Tibial nerve (tissue), 4 donors: ENCODE measurements around the gene SGTA. TPM values are rescaled to one million over a fixed set of nuclear protein-coding genes. Genes with fewer than 3 reads are reported as not detected.

Experiments
- DNase-seq, 2 donors: peaks; one replicate each; pipeline ENCODE4 v3.0.0-alpha.2; 2019; ENCODE audit warnings: low spot score in 2 of 2
- H3K27ac ChIP-seq, 4 donors: fragments of 200-600 bp; sonication (generic) in 3 of 4; one replicate each; pipeline ENCODE4 v1.5.1; 2017 to 2019; ENCODE audit warnings: mild to moderate bottlenecking in 1 of 4
- H3K27me3 ChIP-seq, 2 donors: fragments of 200-600 bp; sonication (generic) in 1 of 2; one replicate each; pipeline versions ENCODE4 v1.5.1 to v1.6.0; 2017 to 2019
- H3K36me3 ChIP-seq, 3 donors: fragments of 200-600 bp; sonication (generic); one replicate each; pipeline ENCODE4 v1.5.1; 2018 to 2019
- H3K4me1 ChIP-seq, 4 donors: fragments of 200-600 bp; sonication (generic) in 3 of 4; one replicate each; pipeline ENCODE4 v1.5.1; 2017 to 2019
- H3K4me3 ChIP-seq, 4 donors: fragments of 200-600 bp; sonication (generic) in 3 of 4; one replicate each; pipeline ENCODE4 v1.5.1; 2017 to 2019; ENCODE audit warnings: mild to moderate bottlenecking in 1 of 4, moderate library complexity in 1 of 4
- H3K9me3 ChIP-seq, 4 donors: fragments of 200-600 bp; sonication (generic) in 3 of 4; one replicate each; pipeline ENCODE4 v1.5.1; 2017 to 2019
- EP300 ChIP-seq, 2 donors: sonication (generic); formaldehyde crosslinking; IDR thresholded peaks; one replicate each; pipeline ENCODE4 v1.6.1; 2017; ENCODE audit warnings: antibody characterized with exemption in 2 of 2, mild to moderate bottlenecking in 1 of 2
- POLR2A ChIP-seq, 2 donors: fragments of 450-650 bp; IDR thresholded peaks; one replicate each; pipeline ENCODE4 v1.6.1; 2017; ENCODE audit warnings: antibody characterized with exemption in 2 of 2, mild to moderate bottlenecking in 2 of 2, moderate library complexity in 2 of 2
- WGBS, 2 donors: methylation state at CpG; one replicate each; pipeline ENCODE4 v1.1.5; 2018; 5-methylcytosine and 5-hydroxymethylcytosine counted together
- total RNA-seq, 4 donors: library from RNA; depleted of rRNA; stranded (reverse); fragments of >200 nt; gene quantifications; one replicate each; pipeline ENCODE4 v1.1.0, GENCODE V29; 2016
- TF ChIP-seq, protein P1 (sequence below), 5 experiments: fragments of 200-600 bp in 3 of 5; fragments of 450-650 bp in 2 of 5; sonication (generic) in 3 of 5; IDR thresholded peaks; one replicate each; pipeline ENCODE4 v1.5.1; 2016 to 2019; ENCODE audit warnings: antibody characterized with exemption in 5 of 5, mild to moderate bottlenecking in 3 of 5, moderate library complexity in 2 of 5

SGTA gene
- total RNA-seq, 4 donors from 2014 or later, result 40.2 to 47.6 (median 44.9) TPM

DNA sequence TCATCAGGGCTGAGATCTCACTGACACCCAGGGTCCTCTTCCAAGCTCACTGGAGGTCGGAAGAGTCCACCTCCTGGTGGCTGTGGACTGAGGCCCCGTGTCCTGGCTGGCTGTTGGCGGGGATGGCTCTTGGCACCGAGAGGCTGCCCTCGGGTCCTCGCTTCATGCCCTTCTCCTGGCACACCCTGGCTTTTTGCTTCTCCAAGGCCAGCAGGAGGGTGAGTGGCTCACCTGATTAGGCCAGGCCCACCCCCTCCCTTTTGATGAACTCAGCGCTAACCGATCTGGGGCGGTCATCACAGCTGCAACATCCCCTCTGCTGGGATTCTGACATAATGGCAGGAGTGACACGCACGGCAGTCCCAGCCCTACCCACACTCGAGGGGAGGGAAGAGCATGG is 47.7 kb downstream of the SGTA start:
- Histone ChIP-seq H3K4me1 (peaks cover 0 to 18% (median 5%) of the 10 kb centered on the region in 4 donors), H3K36me3 (peaks cover 0 to 61% (median 0%) of the 10 kb centered on the region in 3 donors), H3K27me3 (no peaks in the 10 kb centered on the region), H3K9me3 (no peaks in the 10 kb centered on the region), H3K27ac (no peak overlapping the region), H3K4me3 (no peak overlapping the region)
- TF ChIP-seq, protein P1, sequence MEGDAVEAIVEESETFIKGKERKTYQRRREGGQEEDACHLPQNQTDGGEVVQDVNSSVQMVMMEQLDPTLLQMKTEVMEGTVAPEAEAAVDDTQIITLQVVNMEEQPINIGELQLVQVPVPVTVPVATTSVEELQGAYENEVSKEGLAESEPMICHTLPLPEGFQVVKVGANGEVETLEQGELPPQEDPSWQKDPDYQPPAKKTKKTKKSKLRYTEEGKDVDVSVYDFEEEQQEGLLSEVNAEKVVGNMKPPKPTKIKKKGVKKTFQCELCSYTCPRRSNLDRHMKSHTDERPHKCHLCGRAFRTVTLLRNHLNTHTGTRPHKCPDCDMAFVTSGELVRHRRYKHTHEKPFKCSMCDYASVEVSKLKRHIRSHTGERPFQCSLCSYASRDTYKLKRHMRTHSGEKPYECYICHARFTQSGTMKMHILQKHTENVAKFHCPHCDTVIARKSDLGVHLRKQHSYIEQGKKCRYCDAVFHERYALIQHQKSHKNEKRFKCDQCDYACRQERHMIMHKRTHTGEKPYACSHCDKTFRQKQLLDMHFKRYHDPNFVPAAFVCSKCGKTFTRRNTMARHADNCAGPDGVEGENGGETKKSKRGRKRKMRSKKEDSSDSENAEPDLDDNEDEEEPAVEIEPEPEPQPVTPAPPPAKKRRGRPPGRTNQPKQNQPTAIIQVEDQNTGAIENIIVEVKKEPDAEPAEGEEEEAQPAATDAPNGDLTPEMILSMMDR (IDR thresholded peaks at IDR 0.05), result no peak
- TF ChIP-seq POLR2A (IDR thresholded peaks at IDR 0.05), result no peak
- TF ChIP-seq EP300 (IDR thresholded peaks at IDR 0.05), result no peak
- DNase-seq, result no peak
- WGBS, 2 donors, result 95 to 96% methylated on average over 10 to 11 of the region's 12 CpGs

DNA sequence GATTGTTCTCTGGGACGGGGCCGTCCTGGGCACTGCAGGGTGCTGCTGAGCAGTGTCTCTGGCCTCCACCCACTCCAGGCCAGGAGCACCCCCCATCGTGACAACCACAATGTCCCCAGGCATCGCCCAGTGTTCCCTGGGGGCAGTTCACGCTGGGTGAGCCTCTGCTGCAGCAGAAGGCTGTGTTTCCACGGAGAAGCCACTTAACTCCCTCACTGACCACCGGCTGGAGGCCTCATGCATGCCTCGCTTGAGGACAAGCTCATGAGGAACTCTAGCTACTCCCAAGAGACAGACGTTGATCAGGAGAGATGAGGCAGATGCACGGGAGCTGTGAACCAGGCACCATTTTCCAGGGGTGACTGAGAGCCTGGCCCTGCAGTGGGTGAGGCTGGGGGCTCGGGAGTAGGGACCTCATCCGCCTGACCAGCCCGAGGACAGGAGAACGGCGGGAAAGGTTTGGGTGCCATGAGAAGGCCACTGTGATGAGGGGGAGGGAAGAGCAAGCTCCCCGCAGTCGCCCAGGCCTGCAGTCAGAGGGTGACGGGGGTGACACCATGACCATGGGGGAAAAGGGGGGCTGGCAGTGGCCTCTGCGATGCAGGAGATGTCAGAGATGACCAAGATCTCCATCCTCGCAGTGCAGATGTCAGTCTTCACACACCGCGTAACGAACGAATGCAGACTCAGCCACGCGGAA is 48.3 kb downstream of the SGTA start:
- 82 to 91% methylated on average over 26 of the region's 26 CpGs for WGBS, 2 donors
- Histone ChIP-seq H3K9me3 (no peaks in the 10 kb centered on the region), H3K4me1 (peaks cover 0 to 15% (median 5%) of the 10 kb centered on the region in 4 donors), H3K36me3 (peaks cover 0 to 61% (median 0%) of the 10 kb centered on the region in 3 donors), H3K27ac (no peak overlapping the region), H3K27me3 (no peaks in the 10 kb centered on the region), H3K4me3 (no peak overlapping the region)
- TF ChIP-seq, protein P1 (IDR thresholded peaks at IDR 0.05), result no peak
- TF ChIP-seq POLR2A (IDR thresholded peaks at IDR 0.05) (no peak), EP300 (IDR thresholded peaks at IDR 0.05) (no peak)
- DNase-seq, result no peak

DNA sequence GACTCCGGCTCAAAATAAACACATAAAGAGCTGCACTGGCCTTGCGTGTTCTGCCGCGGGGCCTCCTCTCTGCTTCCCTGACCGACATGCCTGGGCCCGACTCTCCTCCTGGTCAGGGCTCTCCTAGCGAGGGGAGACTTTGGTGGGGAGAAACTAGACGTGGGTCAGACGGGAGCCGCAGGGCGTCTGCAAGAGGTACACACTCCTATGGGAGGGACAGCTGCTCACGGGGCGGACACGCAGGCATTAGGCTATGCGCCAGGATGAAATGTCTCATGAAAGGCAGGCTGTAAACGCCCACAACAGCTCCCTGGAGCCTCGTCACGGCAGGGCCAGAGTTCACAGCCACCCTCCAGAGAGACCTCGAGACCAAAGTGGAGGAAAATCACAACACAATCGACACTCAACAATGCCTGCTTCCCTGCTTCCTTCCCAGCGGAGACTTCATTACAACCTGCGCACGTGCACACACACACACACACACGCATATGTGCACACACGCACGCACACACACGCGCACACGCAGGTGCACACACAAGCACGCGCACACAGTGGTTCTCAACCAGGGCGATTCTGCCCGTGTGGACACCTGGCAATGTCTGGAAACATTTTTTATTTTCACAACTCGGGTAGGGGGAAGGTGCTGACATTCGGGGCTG is 49.0 kb downstream of the SGTA start:
- 76 to 77% methylated on average over 35 of the region's 35 CpGs for WGBS, 2 donors
- Histone ChIP-seq H3K9me3 (no peaks in the 10 kb centered on the region), H3K4me1 (peaks cover 0 to 10% (median 4%) of the 10 kb centered on the region in 4 donors), H3K27ac (no peak overlapping the region), H3K4me3 (no peak overlapping the region), H3K27me3 (no peaks in the 10 kb centered on the region), H3K36me3 (peaks cover 0 to 61% (median 0%) of the 10 kb centered on the region in 3 donors)
- no peak for DNase-seq
- TF ChIP-seq POLR2A (IDR thresholded peaks at IDR 0.05) (no peak), EP300 (IDR thresholded peaks at IDR 0.05) (no peak)
- TF ChIP-seq, protein P1 (IDR thresholded peaks at IDR 0.05), result no peak

DNA sequence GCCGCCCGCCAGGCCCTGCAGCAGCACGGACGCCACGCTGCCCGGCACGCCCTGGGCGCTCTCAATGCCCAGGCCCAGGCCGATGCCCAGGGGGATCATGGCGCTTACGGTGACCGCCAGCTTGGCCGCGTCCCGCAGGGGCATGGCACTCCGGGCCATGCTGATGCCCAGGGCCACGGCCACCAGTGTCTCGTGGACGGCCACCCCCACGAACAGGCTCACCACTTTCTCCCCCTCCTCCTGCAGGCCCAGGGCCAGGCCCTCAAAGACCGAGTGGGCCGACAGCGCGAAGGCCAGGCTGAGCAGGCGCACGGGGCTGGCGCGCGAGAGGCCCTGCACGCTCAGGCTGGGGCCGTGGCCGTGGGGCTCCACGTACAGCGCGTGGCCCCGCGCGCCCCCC is 50.2 kb downstream of the SGTA start:
- DNase-seq, result no peak
- Histone ChIP-seq H3K4me3 (no peak overlapping the region), H3K27ac (no peak overlapping the region), H3K36me3 (peaks cover 0 to 61% (median 0%) of the 10 kb centered on the region in 3 donors), H3K4me1 (no peaks in the 10 kb centered on the region), H3K27me3 (peaks cover 0 to 3% of the 10 kb centered on the region in 2 donors), H3K9me3 (no peaks in the 10 kb centered on the region)
- WGBS, 2 donors, result 96 to 97% methylated on average over 23 to 29 of the region's 38 CpGs
- TF ChIP-seq, protein P1 (IDR thresholded peaks at IDR 0.05), result no peak
- TF ChIP-seq POLR2A (IDR thresholded peaks at IDR 0.05), result no peak
- no peak for TF ChIP-seq EP300 (IDR thresholded peaks at IDR 0.05)

DNA sequence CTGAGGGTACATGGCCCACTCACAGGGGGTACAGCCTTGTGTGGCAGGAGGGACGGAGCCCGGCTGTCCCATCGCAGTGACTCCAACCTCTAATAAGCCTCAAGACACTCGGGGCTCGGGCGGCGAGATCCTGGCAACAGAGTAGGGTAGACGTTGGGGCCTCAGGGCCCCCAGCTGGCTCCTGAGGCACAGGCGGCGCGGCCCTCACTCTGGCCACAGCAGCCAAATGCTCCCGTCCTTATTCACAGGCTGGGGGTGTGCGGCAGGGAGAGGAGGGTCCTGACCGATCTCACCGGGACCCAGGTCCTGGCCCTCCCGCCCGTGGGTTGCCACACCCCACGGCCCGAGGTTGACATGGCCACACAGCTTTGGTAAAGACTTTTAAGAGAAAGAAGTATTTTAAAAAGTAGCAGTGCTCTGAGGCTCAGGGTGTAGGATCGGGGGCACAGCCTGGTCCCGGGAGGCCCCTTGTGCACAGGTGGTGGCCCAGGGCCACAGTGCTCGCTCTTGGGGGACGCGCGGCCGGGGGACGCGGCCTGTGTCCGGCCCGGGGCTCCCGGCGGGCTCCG is 50.8 kb downstream of the SGTA start:
- H3K36me3 ChIP-seq, result peaks cover 0 to 61% (median 0%) of the 10 kb centered on the region in 3 donors
- H3K9me3 ChIP-seq, result no peaks in the 10 kb centered on the region
- no peaks in the 10 kb centered on the region for H3K4me1 ChIP-seq
- 93% methylated on average over 33 of the region's 33 CpGs for WGBS, 2 donors
- H3K27me3 ChIP-seq, result peaks cover 0 to 10% of the 10 kb centered on the region in 2 donors
- H3K27ac ChIP-seq, result no peak overlapping the region
- no peak for DNase-seq
- H3K4me3 ChIP-seq, result no peak overlapping the region
- TF ChIP-seq, protein P1 (IDR thresholded peaks at IDR 0.05), result no peak
- no peak for TF ChIP-seq EP300 (IDR thresholded peaks at IDR 0.05)
- TF ChIP-seq POLR2A (IDR thresholded peaks at IDR 0.05), result no peak
